HG03097 (cell line): ENCODE results near the gene RHOH.

Experiments used
- ATAC-seq: cut with Tn5 transposase; IDR thresholded peaks from one replicate; pipeline ENCODE4 v1.9.1; 2021; ENCODE audit not compliant: unreplicated experiment, low FRiP score

RHOH gene

GRCh38 chr4:40232610-40233009 lies 35.8 kb downstream of the RHOH start:
- ATAC-seq = no peak

GRCh38 chr4:40233227-40233626 lies 36.4 kb downstream of the RHOH start:
- ATAC-seq = no peak

GRCh38 chr4:40234519-40235039 lies 37.7 kb downstream of the RHOH start:
- ATAC-seq = no peak

- no peak for ATAC-seq
Observed at GRCh38 chr4:40238008-40238699, 41.3 kb downstream of the RHOH start.

- no peak for ATAC-seq
Observed at GRCh38 chr4:40238700-40239548, 42.1 kb downstream of the RHOH start.

GRCh38 chr4:40240040-40240653 lies 43.3 kb downstream of the RHOH start:
- ATAC-seq = no peak

- no peak for ATAC-seq
Observed at GRCh38 chr4:40241026-40241425, 44.2 kb downstream of the RHOH start.

GRCh38 chr4:40241941-40242340 lies 45.1 kb downstream of the RHOH start:
- no peak for ATAC-seq

- no peak for ATAC-seq
Observed at GRCh38 chr4:40243386-40243948, 46.6 kb downstream of the RHOH start.

GRCh38 chr4:40244606-40245005 lies 47.8 kb downstream of the RHOH start:
- no peak for ATAC-seq

GRCh38 chr4:40245550-40245949 lies 48.7 kb downstream of the RHOH start:
- ATAC-seq = no peak

- ATAC-seq = no peak
Observed at GRCh38 chr4:40246011-40246900, 49.4 kb downstream of the RHOH start.

- no peak for ATAC-seq
Observed at GRCh38 chr4:40246938-40247337, 50.1 kb downstream of the RHOH start.

- no peak for ATAC-seq
Observed at GRCh38 chr4:40247350-40247749, 50.5 kb downstream of the RHOH start.

GRCh38 chr4:40251366-40251765 lies 54.5 kb downstream of the RHOH start:
- no peak for ATAC-seq

GRCh38 chr4:40253906-40254305 lies 57.1 kb downstream of the RHOH start:
- ATAC-seq = no peak

- ATAC-seq = no peak
Observed at GRCh38 chr4:40254608-40255392, 58.0 kb downstream of the RHOH start.

- no peak for ATAC-seq
Observed at GRCh38 chr4:40255393-40256281, 58.8 kb downstream of the RHOH start.
